Measurements from ENCODE around the gene TNFRSF1B.

Gene TNFRSF1B

DNA sequence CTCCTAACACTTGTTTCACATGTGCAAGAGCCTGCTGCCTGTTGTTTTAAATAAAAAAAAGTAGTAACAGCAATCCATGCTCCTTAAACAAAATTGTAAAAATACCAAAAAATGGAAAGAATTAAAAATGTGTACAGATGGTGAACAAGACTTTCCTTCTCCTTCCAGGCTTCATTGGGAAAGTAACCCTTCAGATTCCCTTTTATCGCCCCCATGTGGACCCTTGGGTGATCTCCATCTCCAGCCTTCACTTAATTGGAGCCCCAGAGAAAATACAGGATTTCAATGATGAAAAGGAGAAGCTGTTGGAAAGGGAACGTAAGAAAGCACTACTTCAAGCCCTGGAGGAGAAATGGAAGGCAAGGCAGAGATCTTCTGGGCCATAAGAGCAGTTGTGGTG is 77.3 kb downstream of the TNFRSF1B start:
- Histone ChIP-seq H3K27me3 (ENCODE audit: control insufficient read depth, low read length) (no peaks in the 10 kb centered on the region), H3K4me2 (ENCODE audit: low read length) (no peak overlapping the region), H3K36me3 (ENCODE audit: control insufficient read depth, low read length) (peaks cover 27% of the 10 kb centered on the region), H3K27ac (ENCODE audit: low read depth, low read length) (no peak overlapping the region), H3K9me3 (ENCODE audit: control insufficient read depth, insufficient read depth, low read length) (no peaks in the 10 kb centered on the region), H3K4me3 (ENCODE audit: low read length) (no peak overlapping the region), H3K4me1 (ENCODE audit: control insufficient read depth, low read length) (no peaks in the 10 kb centered on the region), H3F3A (ENCODE audit: control insufficient read depth, insufficient read depth) (no peaks in the 10 kb centered on the region), H3K9me2 (replicated peaks; ENCODE audit: control insufficient read depth, low read length) (no peaks in the 10 kb centered on the region), H3K79me2 (ENCODE audit: control insufficient read depth, low read length) (no peaks in the 10 kb centered on the region), H4K20me1 (ENCODE audit: control insufficient read depth, insufficient read depth, low read depth, low read length) (no peaks in the 10 kb centered on the region)
- no peak for TF ChIP-seq EZH2phosphoT487 (IDR thresholded peaks at IDR 0.05; ENCODE audit: borderline replicate concordance, low read length)
- TF ChIP-seq, protein P1, sequence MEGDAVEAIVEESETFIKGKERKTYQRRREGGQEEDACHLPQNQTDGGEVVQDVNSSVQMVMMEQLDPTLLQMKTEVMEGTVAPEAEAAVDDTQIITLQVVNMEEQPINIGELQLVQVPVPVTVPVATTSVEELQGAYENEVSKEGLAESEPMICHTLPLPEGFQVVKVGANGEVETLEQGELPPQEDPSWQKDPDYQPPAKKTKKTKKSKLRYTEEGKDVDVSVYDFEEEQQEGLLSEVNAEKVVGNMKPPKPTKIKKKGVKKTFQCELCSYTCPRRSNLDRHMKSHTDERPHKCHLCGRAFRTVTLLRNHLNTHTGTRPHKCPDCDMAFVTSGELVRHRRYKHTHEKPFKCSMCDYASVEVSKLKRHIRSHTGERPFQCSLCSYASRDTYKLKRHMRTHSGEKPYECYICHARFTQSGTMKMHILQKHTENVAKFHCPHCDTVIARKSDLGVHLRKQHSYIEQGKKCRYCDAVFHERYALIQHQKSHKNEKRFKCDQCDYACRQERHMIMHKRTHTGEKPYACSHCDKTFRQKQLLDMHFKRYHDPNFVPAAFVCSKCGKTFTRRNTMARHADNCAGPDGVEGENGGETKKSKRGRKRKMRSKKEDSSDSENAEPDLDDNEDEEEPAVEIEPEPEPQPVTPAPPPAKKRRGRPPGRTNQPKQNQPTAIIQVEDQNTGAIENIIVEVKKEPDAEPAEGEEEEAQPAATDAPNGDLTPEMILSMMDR (IDR thresholded peaks at IDR 0.05; ENCODE audit: low read depth, low read length, poor library complexity, severe bottlenecking): peak; percentile 70

DNA sequence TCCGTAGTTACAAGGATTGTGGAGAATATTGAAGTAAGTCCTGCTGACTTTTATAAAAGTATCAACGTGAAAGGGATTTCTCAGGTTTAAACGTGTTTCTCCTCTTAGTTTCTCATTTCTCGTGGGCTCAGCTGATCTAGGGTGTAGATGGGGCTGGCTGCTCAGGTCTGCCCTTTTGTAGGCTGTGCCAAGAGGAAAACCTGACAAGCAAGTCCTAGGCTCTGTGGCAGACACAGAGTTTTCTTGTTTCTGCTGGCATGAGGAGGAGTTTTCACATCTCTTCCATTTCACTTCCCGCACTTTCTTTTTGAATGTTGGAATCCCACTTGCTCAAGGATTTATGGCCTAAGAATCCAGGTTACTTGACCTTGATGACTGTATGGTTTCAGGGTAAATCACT is 77.8 kb downstream of the TNFRSF1B start:
- no peaks in the 10 kb centered on the region for H3K9me2 ChIP-seq (replicated peaks; ENCODE audit: control insufficient read depth, low read length)
- H3K4me2 ChIP-seq (ENCODE audit: low read length): no peak overlapping the region
- H3K4me1 ChIP-seq (ENCODE audit: control insufficient read depth, low read length): no peaks in the 10 kb centered on the region
- H3K9me3 ChIP-seq (ENCODE audit: control insufficient read depth, insufficient read depth, low read length): no peaks in the 10 kb centered on the region
- no peaks in the 10 kb centered on the region for H4K20me1 ChIP-seq (ENCODE audit: control insufficient read depth, insufficient read depth, low read depth, low read length)
- H3K79me2 ChIP-seq (ENCODE audit: control insufficient read depth, low read length): no peaks in the 10 kb centered on the region
- TF ChIP-seq, protein P1 (IDR thresholded peaks at IDR 0.05; ENCODE audit: low read depth, low read length, poor library complexity, severe bottlenecking): no peak
- no peak for TF ChIP-seq EZH2phosphoT487 (IDR thresholded peaks at IDR 0.05; ENCODE audit: borderline replicate concordance, low read length)
- H3K36me3 ChIP-seq (ENCODE audit: control insufficient read depth, low read length): peaks cover 32% of the 10 kb centered on the region
- no peak overlapping the region for H3K27ac ChIP-seq (ENCODE audit: low read depth, low read length)
- H3K4me3 ChIP-seq (ENCODE audit: low read length): no peak overlapping the region
- no peaks in the 10 kb centered on the region for H3F3A ChIP-seq (ENCODE audit: control insufficient read depth, insufficient read depth)
- no peaks in the 10 kb centered on the region for H3K27me3 ChIP-seq (ENCODE audit: control insufficient read depth, low read length)

DNA sequence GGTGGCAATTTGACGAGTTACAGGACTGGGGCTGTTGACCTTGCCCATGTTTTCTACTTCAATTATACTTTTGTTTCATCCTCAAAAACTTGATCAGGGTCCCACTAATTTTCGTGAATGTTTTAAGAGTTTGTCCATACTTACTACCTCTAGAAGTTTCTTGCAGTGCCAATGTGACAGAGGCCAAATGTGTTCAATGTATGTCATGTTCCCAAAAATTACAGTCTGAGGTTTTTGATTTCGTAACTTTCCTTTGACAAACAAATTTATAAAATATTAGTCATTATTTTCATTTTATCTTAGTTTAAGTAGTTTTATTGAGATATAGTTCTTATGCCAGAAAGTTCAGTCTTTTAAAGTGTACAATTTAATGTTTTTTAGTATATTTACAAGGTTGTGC is 78.3 kb downstream of the TNFRSF1B start:
- Histone ChIP-seq H4K20me1 (ENCODE audit: control insufficient read depth, insufficient read depth, low read depth, low read length) (no peaks in the 10 kb centered on the region), H3K79me2 (ENCODE audit: control insufficient read depth, low read length) (no peaks in the 10 kb centered on the region), H3F3A (ENCODE audit: control insufficient read depth, insufficient read depth) (no peaks in the 10 kb centered on the region), H3K4me2 (ENCODE audit: low read length) (no peak overlapping the region), H3K4me3 (ENCODE audit: low read length) (no peak overlapping the region), H3K36me3 (ENCODE audit: control insufficient read depth, low read length) (peaks cover 37% of the 10 kb centered on the region), H3K9me2 (replicated peaks; ENCODE audit: control insufficient read depth, low read length) (no peaks in the 10 kb centered on the region), H3K27ac (ENCODE audit: low read depth, low read length) (no peak overlapping the region), H3K9me3 (ENCODE audit: control insufficient read depth, insufficient read depth, low read length) (no peaks in the 10 kb centered on the region), H3K4me1 (ENCODE audit: control insufficient read depth, low read length) (no peaks in the 10 kb centered on the region), H3K27me3 (ENCODE audit: control insufficient read depth, low read length) (no peaks in the 10 kb centered on the region)
- TF ChIP-seq, protein P1 (IDR thresholded peaks at IDR 0.05; ENCODE audit: low read depth, low read length, poor library complexity, severe bottlenecking): no peak
- no peak for TF ChIP-seq EZH2phosphoT487 (IDR thresholded peaks at IDR 0.05; ENCODE audit: borderline replicate concordance, low read length)

DNA sequence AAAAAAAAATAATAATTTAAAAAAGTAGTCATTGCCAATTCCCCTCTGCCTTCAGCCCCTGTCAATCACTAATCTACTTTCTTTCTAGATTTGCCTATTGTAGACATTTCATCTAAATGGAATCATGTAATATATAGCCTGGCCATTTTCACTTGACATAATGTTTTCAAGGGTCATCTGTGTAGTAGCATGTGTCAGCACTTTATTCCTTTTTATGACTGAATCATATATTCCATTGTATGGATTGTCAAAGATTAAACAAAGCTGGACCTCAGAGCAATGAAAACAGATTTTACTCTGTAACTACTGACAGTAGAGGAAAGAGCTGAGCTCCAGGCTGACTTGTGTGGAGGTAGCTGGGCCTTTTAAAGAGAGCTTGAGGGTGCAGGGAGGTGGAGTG is 78.9 kb downstream of the TNFRSF1B start:
- Histone ChIP-seq H3F3A (ENCODE audit: control insufficient read depth, insufficient read depth) (no peaks in the 10 kb centered on the region), H3K9me2 (replicated peaks; ENCODE audit: control insufficient read depth, low read length) (no peaks in the 10 kb centered on the region), H3K36me3 (ENCODE audit: control insufficient read depth, low read length) (peaks cover 42% of the 10 kb centered on the region), H3K27ac (ENCODE audit: low read depth, low read length) (no peak overlapping the region), H3K9me3 (ENCODE audit: control insufficient read depth, insufficient read depth, low read length) (no peaks in the 10 kb centered on the region), H3K79me2 (ENCODE audit: control insufficient read depth, low read length) (no peaks in the 10 kb centered on the region), H4K20me1 (ENCODE audit: control insufficient read depth, insufficient read depth, low read depth, low read length) (no peaks in the 10 kb centered on the region), H3K27me3 (ENCODE audit: control insufficient read depth, low read length) (no peaks in the 10 kb centered on the region), H3K4me3 (ENCODE audit: low read length) (no peak overlapping the region), H3K4me2 (ENCODE audit: low read length) (no peak overlapping the region), H3K4me1 (ENCODE audit: control insufficient read depth, low read length) (no peaks in the 10 kb centered on the region)
- no peak for TF ChIP-seq EZH2phosphoT487 (IDR thresholded peaks at IDR 0.05; ENCODE audit: borderline replicate concordance, low read length)
- TF ChIP-seq, protein P1 (IDR thresholded peaks at IDR 0.05; ENCODE audit: low read depth, low read length, poor library complexity, severe bottlenecking): no peak

Measured in DOHH2 (cell line).